Natural killer cell (primary cell): ENCODE measurements around the gene BRMS1L. TPM values are rescaled to one million over a fixed set of nuclear protein-coding genes. Genes with fewer than 3 reads are reported as not detected.

Experiments
- ATAC-seq, 3 donors: fragments of 150-1000 bp in 2 of 3; fragments of 200-7000 bp in 1 of 3; cut with Tn5 transposase; 1 replicate in 1 of 3; 2 replicates in 2 of 3; pipeline ENCODE4 v1.10.0; 2021; ENCODE audit warnings: mild to moderate bottlenecking in 2 of 3, moderate library complexity in 2 of 3
- DNase-seq, 2 donors: peaks; one replicate each; pipeline versions ENCODE4 v3.0.0 to v3.0.0-alpha.2; 2013 to 2021; ENCODE audit warnings: mixed read lengths in 1 of 2
- H3K27ac ChIP-seq: one replicate; pipeline ENCODE4 v1.5.1; 2013; ENCODE audit warnings: mild to moderate bottlenecking, low read length
- H3K27me3 ChIP-seq: one replicate; pipeline ENCODE4 v1.6.1; 2013; ENCODE audit warnings: low read length; ENCODE audit not compliant: control insufficient read depth, insufficient read depth
- H3K36me3 ChIP-seq: one replicate; pipeline ENCODE4 v1.6.1; 2013; ENCODE audit warnings: low read length; ENCODE audit not compliant: control insufficient read depth, insufficient read depth
- H3K4me1 ChIP-seq: one replicate; pipeline ENCODE4 v1.6.1; 2013; ENCODE audit warnings: low read length; ENCODE audit not compliant: control insufficient read depth, insufficient read depth
- H3K4me3 ChIP-seq: one replicate; pipeline ENCODE4 v1.5.1; 2013; ENCODE audit warnings: low read length
- H3K9me3 ChIP-seq: one replicate; pipeline ENCODE4 v1.6.1; 2013; ENCODE audit warnings: low read length; ENCODE audit not compliant: control insufficient read depth, insufficient read depth
- H3K27ac Mint-ChIP-seq, 2 donors: one replicate each; pipeline ENCODE4 v1.8.0; 2022; ENCODE audit warnings: mild to moderate bottlenecking in 2 of 2, mixed read lengths in 2 of 2, moderate library complexity in 1 of 2
- H3K27me3 Mint-ChIP-seq, 2 donors: one replicate each; pipeline ENCODE4 v1.8.0; 2022; ENCODE audit warnings: low read depth in 2 of 2, mixed read lengths in 2 of 2
- H3K36me3 Mint-ChIP-seq: one replicate; pipeline ENCODE4 v1.8.0; 2022; ENCODE audit warnings: mixed read lengths
- H3K4me1 Mint-ChIP-seq, 2 donors: one replicate each; pipeline ENCODE4 v1.8.0; 2022; ENCODE audit warnings: mixed read lengths in 2 of 2
- H3K4me3 Mint-ChIP-seq: one replicate; pipeline ENCODE4 v1.8.0; 2022; ENCODE audit warnings: mild to moderate bottlenecking, moderate library complexity, mixed read lengths
- H3K9me3 Mint-ChIP-seq, 2 donors: one replicate each; pipeline ENCODE4 v1.8.0; 2022; ENCODE audit warnings: mixed read lengths in 2 of 2
- WGBS: methylation state at CpG from one replicate; pipeline ENCODE4 v1.1.7; 2013; ENCODE audit warnings: missing lambda C conversion rate; ENCODE audit not compliant: insufficient coverage; 5-methylcytosine and 5-hydroxymethylcytosine counted together
- intact Hi-C: fragments of 100-400 bp; cut with micrococcal nuclease; formaldehyde crosslinking; loops from one replicate; pipeline ENCODE4 v1.14.2; 2022
- total RNA-seq, 4 donors: library from RNA; stranded (reverse); fragments of 120-200 nt in 1 of 4; gene quantifications; one replicate each; pipeline versions ENCODE4 v1.2.3 to v1.2.4, GENCODE V29; 2013 to 2022
- TF ChIP-seq, protein P1 (sequence below): fragments of 200-600 bp; IDR thresholded peaks from one replicate; pipeline ENCODE4 v1.8.0; 2022; ENCODE audit warnings: antibody characterized with exemption

BRMS1L gene
- total RNA-seq, 3 donors from 2014 or later (not counting 1 experiment from before 2014, with no cell fraction given): 5.1 to 9.4 (median 6.3) TPM

DNA sequence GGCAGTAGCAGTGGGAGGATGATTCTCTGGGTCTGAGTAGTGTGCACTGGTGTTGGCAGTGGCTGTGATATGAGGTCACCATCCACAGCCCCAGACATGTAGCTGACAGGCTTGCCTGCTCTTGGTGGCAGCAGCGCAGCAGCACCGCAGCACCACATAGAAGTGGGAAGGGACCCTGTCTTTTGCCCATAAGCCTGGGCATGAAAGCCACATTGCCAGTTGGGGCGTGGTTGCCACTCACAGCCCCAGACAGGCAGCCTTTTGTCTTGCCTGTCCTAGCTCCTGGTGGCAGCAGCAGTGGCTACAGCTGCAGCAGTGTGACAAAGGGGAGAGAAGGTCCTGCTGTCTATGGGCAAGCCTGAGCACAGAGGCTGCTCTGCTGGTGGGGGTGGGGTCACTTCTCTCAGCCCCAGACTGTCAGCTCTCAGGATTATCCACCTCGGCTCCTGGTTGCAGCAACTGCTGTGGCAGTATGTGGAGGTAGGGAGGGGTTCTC is 71.5 kb downstream of the BRMS1L start:
- Mint-ChIP-seq H3K27ac (no peak overlapping the region), H3K36me3 (peaks cover 20% of the 10 kb centered on the region), H3K4me1 (no peaks in the 10 kb centered on the region), H3K9me3 (peaks cover 5 to 11% of the 10 kb centered on the region in 2 donors), H3K4me3 (no peak overlapping the region), H3K27me3 (peaks cover 0 to 5% of the 10 kb centered on the region in 2 donors)
- ATAC-seq (peak in 1 of 3 donors; percentile 21), DNase-seq (no peak)
- no peak overlapping the region for H3K4me3 ChIP-seq
- H3K27me3 ChIP-seq: no peaks in the 10 kb centered on the region
- H3K27ac ChIP-seq: no peak overlapping the region
- peaks cover 7% of the 10 kb centered on the region for H3K9me3 ChIP-seq
- intact Hi-C loops: no loop called here
- WGBS: 85% methylated on average over 4 of the region's 4 CpGs
- TF ChIP-seq, protein P1, sequence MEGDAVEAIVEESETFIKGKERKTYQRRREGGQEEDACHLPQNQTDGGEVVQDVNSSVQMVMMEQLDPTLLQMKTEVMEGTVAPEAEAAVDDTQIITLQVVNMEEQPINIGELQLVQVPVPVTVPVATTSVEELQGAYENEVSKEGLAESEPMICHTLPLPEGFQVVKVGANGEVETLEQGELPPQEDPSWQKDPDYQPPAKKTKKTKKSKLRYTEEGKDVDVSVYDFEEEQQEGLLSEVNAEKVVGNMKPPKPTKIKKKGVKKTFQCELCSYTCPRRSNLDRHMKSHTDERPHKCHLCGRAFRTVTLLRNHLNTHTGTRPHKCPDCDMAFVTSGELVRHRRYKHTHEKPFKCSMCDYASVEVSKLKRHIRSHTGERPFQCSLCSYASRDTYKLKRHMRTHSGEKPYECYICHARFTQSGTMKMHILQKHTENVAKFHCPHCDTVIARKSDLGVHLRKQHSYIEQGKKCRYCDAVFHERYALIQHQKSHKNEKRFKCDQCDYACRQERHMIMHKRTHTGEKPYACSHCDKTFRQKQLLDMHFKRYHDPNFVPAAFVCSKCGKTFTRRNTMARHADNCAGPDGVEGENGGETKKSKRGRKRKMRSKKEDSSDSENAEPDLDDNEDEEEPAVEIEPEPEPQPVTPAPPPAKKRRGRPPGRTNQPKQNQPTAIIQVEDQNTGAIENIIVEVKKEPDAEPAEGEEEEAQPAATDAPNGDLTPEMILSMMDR: no peak
- no peaks in the 10 kb centered on the region for H3K4me1 ChIP-seq
- H3K36me3 ChIP-seq: no peaks in the 10 kb centered on the region

DNA sequence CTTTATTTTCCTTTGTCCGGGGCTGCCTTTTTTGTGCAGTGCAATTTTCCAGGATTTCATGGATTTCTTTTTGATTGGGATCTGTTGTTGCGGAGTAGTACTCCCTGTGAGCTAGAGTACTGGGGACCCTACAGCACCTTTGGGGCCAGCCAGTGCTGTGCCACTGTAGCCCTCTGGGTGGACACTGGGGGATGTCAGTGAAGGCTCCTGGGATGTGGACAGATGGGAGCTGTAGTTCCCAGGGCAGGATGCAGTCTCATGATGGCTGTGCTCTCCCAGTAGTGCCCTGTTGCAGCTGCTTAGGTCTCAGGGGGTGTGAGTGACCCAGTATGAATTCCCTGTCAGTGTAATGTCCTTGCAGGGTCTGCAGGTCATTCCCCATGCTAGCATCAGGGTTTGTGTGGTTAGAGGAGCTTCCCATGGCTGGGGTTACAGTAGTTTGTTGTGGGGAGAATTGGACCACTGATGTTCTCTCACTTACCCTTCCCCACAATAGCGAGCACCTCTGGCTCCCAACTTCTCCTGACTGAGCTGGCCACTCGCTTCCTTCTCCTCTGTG is 72.2 kb downstream of the BRMS1L start:
- peaks cover 0 to 5% of the 10 kb centered on the region in 2 donors for H3K27me3 Mint-ChIP-seq
- TF ChIP-seq, protein P1: no peak
- Histone ChIP-seq H3K27ac (no peak overlapping the region), H3K4me3 (no peak overlapping the region), H3K36me3 (no peaks in the 10 kb centered on the region), H3K9me3 (peaks cover 7% of the 10 kb centered on the region), H3K4me1 (no peaks in the 10 kb centered on the region), H3K27me3 (no peaks in the 10 kb centered on the region)
- no peak overlapping the region for H3K27ac Mint-ChIP-seq
- no peak for DNase-seq
- peaks cover 20% of the 10 kb centered on the region for H3K36me3 Mint-ChIP-seq
- peaks cover 5 to 11% of the 10 kb centered on the region in 2 donors for H3K9me3 Mint-ChIP-seq
- intact Hi-C loops: no loop called here
- H3K4me1 Mint-ChIP-seq: no peaks in the 10 kb centered on the region
- no peak for ATAC-seq
- H3K4me3 Mint-ChIP-seq: no peak overlapping the region
- WGBS: 92% methylated on average over 4 of the region's 4 CpGs

DNA sequence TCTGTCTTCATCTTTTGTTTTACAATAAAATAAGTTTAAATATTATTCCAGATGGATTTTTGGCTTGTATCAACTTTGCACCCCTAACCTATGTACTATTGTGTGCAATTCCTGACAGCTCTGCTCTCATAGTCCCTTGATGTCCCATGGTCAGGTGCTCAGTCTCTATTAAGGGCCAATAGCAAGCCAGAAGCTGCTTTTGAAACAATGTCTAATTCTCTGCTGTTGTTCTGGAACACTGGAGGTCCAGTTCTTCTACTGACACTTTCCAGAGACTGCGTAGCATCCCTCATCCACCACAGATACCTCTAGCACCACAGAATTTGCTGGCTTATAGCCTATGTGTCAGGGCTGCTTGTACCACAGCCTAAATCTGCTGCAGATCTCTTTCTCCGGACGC is 74.6 kb downstream of the BRMS1L start:
- Histone ChIP-seq H3K27ac (no peak overlapping the region), H3K36me3 (no peaks in the 10 kb centered on the region), H3K4me3 (no peak overlapping the region), H3K4me1 (no peaks in the 10 kb centered on the region), H3K27me3 (no peaks in the 10 kb centered on the region), H3K9me3 (peaks cover 7% of the 10 kb centered on the region)
- H3K9me3 Mint-ChIP-seq: peaks cover 0 to 3% of the 10 kb centered on the region in 2 donors
- DNase-seq (no peak), ATAC-seq (no peak)
- no peak overlapping the region for H3K27ac Mint-ChIP-seq
- H3K4me3 Mint-ChIP-seq: no peak overlapping the region
- peaks cover 9% of the 10 kb centered on the region for H3K36me3 Mint-ChIP-seq
- TF ChIP-seq, protein P1: no peak
- H3K4me1 Mint-ChIP-seq: no peaks in the 10 kb centered on the region
- peaks cover 0 to 5% of the 10 kb centered on the region in 2 donors for H3K27me3 Mint-ChIP-seq
- intact Hi-C loops: no loop called here
- 97% methylated on average over 3 of the region's 3 CpGs for WGBS

DNA sequence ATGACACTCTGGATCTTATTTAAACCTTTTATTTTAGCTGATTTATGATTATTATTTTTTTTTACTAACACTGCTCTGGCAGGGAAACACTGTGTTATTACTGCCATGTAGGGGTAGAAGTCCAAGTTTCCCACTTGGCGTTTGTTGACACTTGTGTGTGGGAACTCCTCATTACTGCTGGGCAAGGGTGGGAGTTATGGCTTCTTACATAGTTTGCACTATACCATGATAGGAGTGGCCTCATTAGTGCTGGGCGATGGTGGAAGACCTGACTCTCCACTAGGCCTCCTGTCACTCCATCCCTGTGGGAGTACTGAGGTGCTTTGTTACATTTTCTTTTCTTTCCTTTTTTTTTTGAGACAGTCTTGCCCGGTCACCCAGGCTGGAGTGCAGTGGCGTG is 83.5 kb downstream of the BRMS1L start:
- DNase-seq (no peak), ATAC-seq (no peak)
- H3K4me3 ChIP-seq: no peak overlapping the region
- no peaks in the 10 kb centered on the region for H3K36me3 Mint-ChIP-seq
- H3K27me3 ChIP-seq: no peaks in the 10 kb centered on the region
- H3K27ac ChIP-seq: no peak overlapping the region
- TF ChIP-seq, protein P1: no peak
- H3K4me1 Mint-ChIP-seq: no peaks in the 10 kb centered on the region
- 94% methylated on average over 3 of the region's 4 CpGs for WGBS
- H3K9me3 Mint-ChIP-seq: no peaks in the 10 kb centered on the region
- H3K4me1 ChIP-seq: no peaks in the 10 kb centered on the region
- no peak overlapping the region for H3K4me3 Mint-ChIP-seq
- peaks cover 8 to 9% of the 10 kb centered on the region in 2 donors for H3K27me3 Mint-ChIP-seq
- no peak overlapping the region for H3K27ac Mint-ChIP-seq
- no peaks in the 10 kb centered on the region for H3K36me3 ChIP-seq
- intact Hi-C loops: no loop called here
- H3K9me3 ChIP-seq: no peaks in the 10 kb centered on the region
